ENCODE data around the gene KCP.
A peak's percentile ranks its signal among the peaks of the same experiment; 100 is the strongest.

GRCh38 chr7:128879939-128880746, 30.4 kb downstream of the KCP start:
- TF ChIP-seq, protein P1, sequence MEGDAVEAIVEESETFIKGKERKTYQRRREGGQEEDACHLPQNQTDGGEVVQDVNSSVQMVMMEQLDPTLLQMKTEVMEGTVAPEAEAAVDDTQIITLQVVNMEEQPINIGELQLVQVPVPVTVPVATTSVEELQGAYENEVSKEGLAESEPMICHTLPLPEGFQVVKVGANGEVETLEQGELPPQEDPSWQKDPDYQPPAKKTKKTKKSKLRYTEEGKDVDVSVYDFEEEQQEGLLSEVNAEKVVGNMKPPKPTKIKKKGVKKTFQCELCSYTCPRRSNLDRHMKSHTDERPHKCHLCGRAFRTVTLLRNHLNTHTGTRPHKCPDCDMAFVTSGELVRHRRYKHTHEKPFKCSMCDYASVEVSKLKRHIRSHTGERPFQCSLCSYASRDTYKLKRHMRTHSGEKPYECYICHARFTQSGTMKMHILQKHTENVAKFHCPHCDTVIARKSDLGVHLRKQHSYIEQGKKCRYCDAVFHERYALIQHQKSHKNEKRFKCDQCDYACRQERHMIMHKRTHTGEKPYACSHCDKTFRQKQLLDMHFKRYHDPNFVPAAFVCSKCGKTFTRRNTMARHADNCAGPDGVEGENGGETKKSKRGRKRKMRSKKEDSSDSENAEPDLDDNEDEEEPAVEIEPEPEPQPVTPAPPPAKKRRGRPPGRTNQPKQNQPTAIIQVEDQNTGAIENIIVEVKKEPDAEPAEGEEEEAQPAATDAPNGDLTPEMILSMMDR (IDR thresholded peaks at IDR 0.05): peak; percentile 69 to 86 (median 78)
- TF ChIP-seq POLR2A (IDR thresholded peaks at IDR 0.05): no peak
